Stimulated activated CD4-positive, alpha-beta T cell treated with anti-CD3 and anti-CD28 coated beads, Interleukin-1b, Interleukin-23, amount 100 ng/mL, for 4 hours (primary cell): ENCODE measurements around the gene MCRS1.
"Not testable (repeated sequence)": the region's sequence is repeated elsewhere in the genome, so short reads cannot be mapped to it uniquely, and the experiment has no call there.

Experiments
- DNase-seq, 2 donors: peaks; one replicate each; pipeline ENCODE4 v3.0.0-alpha.2; 2020; ENCODE audit warnings: low read depth in 2 of 2

MCRS1 gene

GRCh38 chr12:49567611-49568441 lies at the start of gene MCRS1:
Gene MCRS1, minus strand, starts transcription at chr12:49568142. Its CDS starts 1,411 bp downstream, at chr12:49566731.
- DNase-seq, result peak; percentile 84 to 87

DNA sequence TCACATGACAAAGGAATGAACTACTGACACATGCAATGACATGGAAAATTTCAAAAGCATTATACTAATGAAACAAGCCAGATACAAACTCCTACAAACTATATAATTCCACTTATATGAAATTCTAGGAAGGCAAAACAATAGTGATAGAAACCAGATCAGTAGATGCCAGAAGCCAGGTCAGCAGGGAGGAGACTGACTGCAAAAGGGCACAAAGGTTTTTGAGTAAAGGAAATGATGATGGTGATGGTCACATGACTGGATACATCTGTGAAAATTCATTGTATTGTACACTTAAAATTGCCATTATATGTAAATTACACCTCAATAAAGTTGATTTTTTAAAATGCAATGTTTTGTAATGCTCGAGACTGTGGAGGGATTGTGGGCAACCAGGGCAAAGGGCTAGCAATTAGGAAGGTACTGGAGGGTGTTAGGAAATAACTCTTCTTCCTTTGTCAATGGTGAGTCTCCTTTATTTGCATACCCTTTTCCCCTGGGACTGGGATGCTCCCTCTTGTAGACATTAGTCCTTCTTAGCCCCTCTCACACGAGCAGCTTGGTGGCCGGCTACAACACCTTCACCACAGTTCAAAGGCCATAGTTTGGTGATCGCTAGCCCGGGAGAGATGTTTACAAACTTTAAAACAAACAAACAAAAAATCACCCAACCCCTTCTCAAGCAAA lies 48.7 kb upstream of the MCRS1 start:
- DNase-seq, result no peak

- no peak for DNase-seq
Observed at GRCh38 chr12:49615725-49616124, 47.8 kb upstream of the MCRS1 start.

GRCh38 chr12:49612210-49612609 lies 44.3 kb upstream of the MCRS1 start:
- no peak for DNase-seq

DNA sequence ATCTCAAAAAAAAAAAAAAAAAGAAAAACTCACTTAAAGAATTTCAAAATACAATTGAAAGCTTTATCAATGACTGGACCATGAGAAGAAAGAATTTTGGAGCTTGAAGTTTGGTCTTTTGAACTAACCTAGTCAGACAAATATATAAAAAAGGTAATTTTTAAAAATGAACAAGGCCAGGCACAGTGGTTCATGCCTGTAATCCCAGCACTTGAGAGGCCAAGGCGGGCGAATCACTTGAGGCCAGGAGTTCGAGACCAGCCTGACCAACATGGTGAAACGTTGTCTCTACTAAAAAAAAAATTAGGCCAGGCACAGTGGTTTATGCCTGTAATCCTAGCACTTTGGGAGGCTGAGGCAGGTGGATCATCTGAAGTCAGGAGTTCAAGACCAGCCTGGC lies 42.8 kb upstream of the MCRS1 start:
- DNase-seq, result not testable (repeated sequence)

DNA sequence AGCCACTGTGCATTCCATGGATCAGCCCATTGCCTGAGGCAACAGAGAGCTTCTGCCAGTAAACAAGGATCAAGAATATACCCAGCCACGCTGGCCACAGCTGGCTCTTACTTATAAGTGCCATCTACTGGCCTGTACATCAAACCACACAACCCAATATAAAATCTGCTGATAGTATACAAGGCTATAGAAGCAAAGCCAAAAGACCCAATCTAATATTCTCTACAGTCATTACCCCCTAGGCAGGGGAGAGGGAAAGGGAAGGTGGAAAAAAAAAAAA lies 41.9 kb upstream of the MCRS1 start:
- DNase-seq, result no peak

- no peak for DNase-seq
Observed at GRCh38 chr12:49609059-49609874, 41.3 kb upstream of the MCRS1 start.

DNA sequence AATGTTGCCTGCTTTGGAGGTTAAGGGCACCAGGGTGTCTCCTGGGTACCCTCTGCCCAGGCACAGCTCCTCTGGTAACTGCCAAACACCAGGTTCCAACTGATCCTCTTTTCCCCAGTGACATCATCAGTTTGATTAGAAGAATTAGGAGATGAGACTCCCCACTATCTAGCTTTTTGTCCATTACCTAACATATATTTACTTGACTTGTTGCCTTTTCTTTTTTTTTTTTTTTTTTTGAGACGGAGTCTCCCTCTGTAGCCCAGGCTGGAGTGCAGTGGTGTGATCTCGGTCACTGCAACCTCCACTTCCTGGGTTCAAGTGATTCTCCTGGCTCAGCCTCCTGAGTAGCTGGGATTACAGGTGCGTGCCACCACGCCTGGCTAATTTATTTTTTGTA lies 37.6 kb upstream of the MCRS1 start, which contains the start of gene FAM186B:
TSS of gene FAM186B (minus strand) at position 101 of the 400 bp plus-strand sequence. CDS start 162 bp downstream, outside the sequence.
- DNase-seq, result not testable (repeated sequence)

DNA sequence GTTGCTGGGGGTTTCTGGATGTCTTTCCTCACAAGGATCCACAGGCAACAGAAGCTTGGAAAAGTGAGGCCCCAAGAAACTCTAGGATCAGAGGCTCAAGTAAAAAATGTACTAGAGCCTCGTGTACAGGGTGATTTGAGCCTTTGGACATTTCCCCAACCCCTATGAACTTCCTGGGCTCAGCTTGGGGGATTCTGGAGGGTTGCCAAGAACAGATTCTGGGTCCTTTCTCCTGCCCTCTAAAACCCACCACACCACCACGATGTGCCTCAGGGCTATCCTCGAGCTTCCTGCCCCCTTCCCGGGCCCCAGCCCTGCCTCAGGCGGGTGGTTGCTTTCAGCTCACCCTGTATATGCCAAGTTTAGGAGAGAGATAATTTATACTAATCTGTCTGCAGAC lies 36.9 kb upstream of the MCRS1 start:
- no peak for DNase-seq

DNA sequence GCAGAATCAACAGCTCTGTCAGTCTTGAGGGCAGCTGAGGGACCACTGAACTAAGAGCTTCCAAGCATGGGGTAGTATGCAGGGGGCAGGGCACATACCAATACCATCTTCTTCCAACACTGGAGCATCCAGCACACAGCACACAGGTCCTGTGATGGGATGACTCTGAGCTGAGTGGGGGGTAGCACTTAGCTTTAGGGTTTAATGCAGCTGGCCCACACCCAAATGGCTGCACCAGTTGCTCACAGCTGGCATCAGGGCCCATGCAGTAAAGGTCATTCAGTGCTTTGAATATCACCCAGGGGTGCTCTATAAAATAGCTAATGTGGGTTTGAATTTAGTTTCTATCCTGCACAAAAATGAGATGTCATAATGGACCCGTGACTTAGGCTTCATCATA lies 35.8 kb upstream of the MCRS1 start:
- no peak for DNase-seq

DNA sequence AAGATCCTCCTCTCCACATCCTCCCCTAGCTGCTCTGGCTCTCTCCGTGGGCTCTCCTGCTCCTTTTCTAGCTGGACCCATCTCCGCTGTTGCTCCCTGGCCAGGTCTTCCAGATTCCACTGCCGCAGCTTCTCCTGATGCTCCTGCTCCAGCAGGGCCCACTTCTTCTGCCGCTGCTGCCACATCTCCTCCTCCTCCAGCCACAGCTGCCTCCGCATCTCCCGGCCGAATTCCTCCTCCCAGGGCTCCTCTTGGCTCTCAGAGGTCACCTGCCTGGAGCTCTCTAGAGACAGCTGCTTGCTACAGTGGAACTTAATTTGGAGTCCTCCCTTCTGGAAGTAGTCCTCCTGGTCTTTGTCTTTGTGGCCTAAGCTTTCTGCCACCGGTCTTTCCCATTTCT lies 32.0 kb upstream of the MCRS1 start:
- no peak for DNase-seq

GRCh38 chr12:49598527-49598926 lies 30.6 kb upstream of the MCRS1 start:
- no peak for DNase-seq

GRCh38 chr12:49588721-49589516 lies 21.0 kb upstream of the MCRS1 start:
- DNase-seq, result no peak

- no peak for DNase-seq
Observed at GRCh38 chr12:49588281-49588680, 20.3 kb upstream of the MCRS1 start.

GRCh38 chr12:49587174-49587908 lies 19.4 kb upstream of the MCRS1 start:
- DNase-seq, result no peak

GRCh38 chr12:49585477-49586459 lies 17.8 kb upstream of the MCRS1 start:
- DNase-seq, result no peak

DNA sequence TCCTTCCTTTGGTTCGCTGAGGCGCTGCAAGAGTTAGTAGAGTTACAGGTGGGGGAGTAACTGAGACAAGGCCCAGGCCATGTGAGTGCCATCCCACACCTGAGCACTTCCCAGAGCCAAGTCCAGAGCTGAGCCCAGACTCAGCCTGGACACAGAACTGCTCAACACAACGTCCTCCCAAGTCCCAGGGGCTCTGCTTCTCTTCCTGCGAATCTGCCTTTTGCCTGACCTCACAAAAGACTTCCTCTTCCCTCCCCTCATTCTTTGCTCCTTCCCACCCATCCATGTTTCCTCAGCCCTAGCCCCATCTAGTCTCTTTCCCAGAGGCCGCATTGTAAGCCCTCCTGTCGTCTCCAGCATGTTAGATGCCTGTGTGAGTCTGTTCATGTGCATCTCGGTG lies 16.6 kb upstream of the MCRS1 start:
- no peak for DNase-seq

DNA sequence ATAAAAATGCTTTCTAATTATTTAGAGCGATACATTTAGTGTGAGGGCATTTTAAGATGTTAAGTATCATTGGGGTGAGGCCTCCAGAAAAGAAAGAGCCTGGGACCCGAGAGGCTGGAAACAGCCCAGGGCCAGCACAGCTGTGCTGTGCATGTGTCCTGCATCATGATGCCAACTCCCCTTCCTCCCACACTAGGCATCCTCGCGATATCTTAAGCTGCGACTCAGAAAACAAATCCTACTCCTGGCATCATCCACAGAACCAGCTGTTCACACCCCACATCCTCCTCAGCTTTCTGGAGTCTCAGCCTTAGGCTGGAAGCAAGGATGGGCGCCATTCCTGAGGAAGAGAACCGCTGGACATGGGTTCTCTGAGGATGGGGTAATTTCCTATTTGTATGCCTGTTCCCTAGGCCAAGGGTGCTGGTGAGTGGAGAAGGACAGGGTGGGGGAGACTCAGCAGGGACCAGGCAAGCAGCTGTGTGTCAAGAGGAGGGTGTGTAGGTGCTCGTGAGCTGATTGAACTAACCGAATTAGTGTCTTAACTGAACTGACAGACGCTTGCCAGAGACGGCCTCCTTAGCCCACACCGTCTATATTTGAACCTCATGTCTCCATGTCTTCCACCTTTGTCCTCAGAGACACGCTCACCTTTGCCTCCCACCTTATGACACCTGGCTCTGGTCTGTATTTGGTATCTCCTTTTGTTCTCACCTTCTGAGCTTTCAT lies 15.6 kb upstream of the MCRS1 start:
- no peak for DNase-seq

GRCh38 chr12:49582850-49583249 lies 14.9 kb upstream of the MCRS1 start:
- no peak for DNase-seq
